MM.1S (cell line): ENCODE results near the gene LSAMP.

Experiments used
- DNase-seq: peaks from one replicate; pipeline ENCODE4 v3.0.0-alpha.2; 2015
- H2AFZ ChIP-seq: fragments of 300-600 bp; sonication (generic); 2 replicates; pipeline ENCODE4 v1.6.0; 2016; ENCODE audit warnings: antibody characterized with exemption, low read length
- H3F3A ChIP-seq: fragments of 300-600 bp; sonication (generic); 2 replicates; pipeline ENCODE4 v1.6.1; 2016; ENCODE audit warnings: mild to moderate bottlenecking, antibody characterized with exemption, low read length, moderate library complexity, mixed read lengths; ENCODE audit not compliant: insufficient read depth
- H3K27ac ChIP-seq: fragments of 300-600 bp; sonication (generic); 2 replicates; pipeline ENCODE4 v1.5.1; 2016; ENCODE audit warnings: mild to moderate bottlenecking, low read length
- H3K27me3 ChIP-seq: fragments of 300-600 bp; sonication (generic); replicated peaks from 2 replicates; pipeline ENCODE4 v1.6.0; 2016; ENCODE audit warnings: low read length; ENCODE audit not compliant: insufficient read depth
- H3K36me3 ChIP-seq: fragments of 300-600 bp; sonication (generic); replicated peaks from 2 replicates; pipeline ENCODE4 v1.6.1; 2016; ENCODE audit warnings: mild to moderate bottlenecking, low read length, mixed read lengths; ENCODE audit not compliant: insufficient read depth
- H3K4me1 ChIP-seq: fragments of 300-600 bp; sonication (generic); 2 replicates; pipeline ENCODE4 v1.6.1; 2016; ENCODE audit warnings: low read length, mixed read lengths
- H3K4me2 ChIP-seq: fragments of 300-600 bp; sonication (generic); 2 replicates; pipeline ENCODE4 v1.6.0; 2016; ENCODE audit warnings: low read depth, low read length
- H3K4me3 ChIP-seq: fragments of 300-600 bp; sonication (generic); 2 replicates; pipeline ENCODE4 v1.5.1; 2016; ENCODE audit warnings: low read length, mixed read lengths
- H3K79me2 ChIP-seq: fragments of 300-600 bp; sonication (generic); 2 replicates; pipeline ENCODE4 v1.6.1; 2016; ENCODE audit warnings: mixed run types, low read length, mixed read lengths
- H3K9ac ChIP-seq: fragments of 300-600 bp; sonication (generic); 2 replicates; pipeline ENCODE4 v1.6.1; 2016; ENCODE audit warnings: low read length, mixed read lengths
- H3K9me2 ChIP-seq: fragments of 300-600 bp; sonication (generic); replicated peaks from 2 replicates; pipeline ENCODE4 v1.6.1; 2016; ENCODE audit warnings: mild to moderate bottlenecking, low read length, mixed read lengths; ENCODE audit not compliant: insufficient read depth
- H3K9me3 ChIP-seq: fragments of 300-600 bp; sonication (generic); replicated peaks from 2 replicates; pipeline ENCODE4 v1.6.1; 2016; ENCODE audit warnings: mild to moderate bottlenecking, low read length, mixed read lengths; ENCODE audit not compliant: insufficient read depth
- H4K20me1 ChIP-seq: fragments of 300-600 bp; sonication (generic); 2 replicates; pipeline ENCODE4 v1.6.1; 2016; ENCODE audit warnings: mild to moderate bottlenecking, low read length, moderate library complexity, mixed read lengths; ENCODE audit not compliant: insufficient read depth
- EZH2 ChIP-seq: fragments of 300-600 bp; sonication (generic); optimal IDR thresholded peaks from 2 replicates; pipeline ENCODE3; 2017; ENCODE audit warnings: low read depth, mild to moderate bottlenecking, antibody characterized with exemption, low read length, mixed read lengths
- EZH2phosphoT487 ChIP-seq: fragments of 300-600 bp; sonication (generic); IDR thresholded peaks from 2 replicates; pipeline ENCODE4 v1.6.1; 2018; ENCODE audit warnings: antibody characterized with exemption, low read length
- TF ChIP-seq, protein P1 (sequence below): fragments of 300-600 bp; sonication (generic); IDR thresholded peaks from 2 replicates; pipeline ENCODE4 v1.5.1; 2016; ENCODE audit warnings: antibody characterized with exemption, low read length, mixed read lengths

The LSAMP gene

DNA sequence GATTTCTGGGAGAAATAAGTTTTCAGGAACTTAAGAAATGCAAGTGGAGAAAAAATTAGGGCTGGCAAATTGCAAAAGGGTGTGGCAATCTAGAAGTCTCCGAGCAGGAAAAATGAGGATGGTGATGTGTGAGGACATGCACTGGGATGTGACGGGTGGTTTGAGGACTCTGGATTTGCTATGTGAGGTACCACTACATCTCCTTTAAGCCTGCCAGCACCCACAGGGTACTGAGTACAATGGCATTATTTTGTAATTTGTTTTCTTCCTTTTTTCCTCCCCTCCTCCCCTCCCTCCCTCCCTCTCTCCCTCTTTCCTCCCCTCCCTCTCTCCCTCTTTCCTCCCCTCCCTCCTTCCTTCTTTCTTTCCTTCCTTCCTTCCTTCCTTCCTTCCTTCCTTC lies 584.5 kb downstream of the LSAMP start:
- TF ChIP-seq EZH2phosphoT487: no peak
- no peak for TF ChIP-seq EZH2
- TF ChIP-seq, protein P1, sequence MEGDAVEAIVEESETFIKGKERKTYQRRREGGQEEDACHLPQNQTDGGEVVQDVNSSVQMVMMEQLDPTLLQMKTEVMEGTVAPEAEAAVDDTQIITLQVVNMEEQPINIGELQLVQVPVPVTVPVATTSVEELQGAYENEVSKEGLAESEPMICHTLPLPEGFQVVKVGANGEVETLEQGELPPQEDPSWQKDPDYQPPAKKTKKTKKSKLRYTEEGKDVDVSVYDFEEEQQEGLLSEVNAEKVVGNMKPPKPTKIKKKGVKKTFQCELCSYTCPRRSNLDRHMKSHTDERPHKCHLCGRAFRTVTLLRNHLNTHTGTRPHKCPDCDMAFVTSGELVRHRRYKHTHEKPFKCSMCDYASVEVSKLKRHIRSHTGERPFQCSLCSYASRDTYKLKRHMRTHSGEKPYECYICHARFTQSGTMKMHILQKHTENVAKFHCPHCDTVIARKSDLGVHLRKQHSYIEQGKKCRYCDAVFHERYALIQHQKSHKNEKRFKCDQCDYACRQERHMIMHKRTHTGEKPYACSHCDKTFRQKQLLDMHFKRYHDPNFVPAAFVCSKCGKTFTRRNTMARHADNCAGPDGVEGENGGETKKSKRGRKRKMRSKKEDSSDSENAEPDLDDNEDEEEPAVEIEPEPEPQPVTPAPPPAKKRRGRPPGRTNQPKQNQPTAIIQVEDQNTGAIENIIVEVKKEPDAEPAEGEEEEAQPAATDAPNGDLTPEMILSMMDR: no peak
- DNase-seq: no peak
- H3F3A ChIP-seq: no peaks in the 10 kb centered on the region
- no peaks in the 10 kb centered on the region for H3K4me1 ChIP-seq
- H3K9ac ChIP-seq: no peak overlapping the region
- no peak overlapping the region for H2AFZ ChIP-seq
- no peaks in the 10 kb centered on the region for H3K27me3 ChIP-seq
- H3K36me3 ChIP-seq: no peaks in the 10 kb centered on the region
- H3K9me2 ChIP-seq: no peaks in the 10 kb centered on the region
- H3K79me2 ChIP-seq: no peaks in the 10 kb centered on the region
- H3K4me3 ChIP-seq: no peak overlapping the region
- H3K9me3 ChIP-seq: no peaks in the 10 kb centered on the region
- no peaks in the 10 kb centered on the region for H4K20me1 ChIP-seq
- H3K27ac ChIP-seq: no peak overlapping the region
- H3K4me2 ChIP-seq: no peak overlapping the region

DNA sequence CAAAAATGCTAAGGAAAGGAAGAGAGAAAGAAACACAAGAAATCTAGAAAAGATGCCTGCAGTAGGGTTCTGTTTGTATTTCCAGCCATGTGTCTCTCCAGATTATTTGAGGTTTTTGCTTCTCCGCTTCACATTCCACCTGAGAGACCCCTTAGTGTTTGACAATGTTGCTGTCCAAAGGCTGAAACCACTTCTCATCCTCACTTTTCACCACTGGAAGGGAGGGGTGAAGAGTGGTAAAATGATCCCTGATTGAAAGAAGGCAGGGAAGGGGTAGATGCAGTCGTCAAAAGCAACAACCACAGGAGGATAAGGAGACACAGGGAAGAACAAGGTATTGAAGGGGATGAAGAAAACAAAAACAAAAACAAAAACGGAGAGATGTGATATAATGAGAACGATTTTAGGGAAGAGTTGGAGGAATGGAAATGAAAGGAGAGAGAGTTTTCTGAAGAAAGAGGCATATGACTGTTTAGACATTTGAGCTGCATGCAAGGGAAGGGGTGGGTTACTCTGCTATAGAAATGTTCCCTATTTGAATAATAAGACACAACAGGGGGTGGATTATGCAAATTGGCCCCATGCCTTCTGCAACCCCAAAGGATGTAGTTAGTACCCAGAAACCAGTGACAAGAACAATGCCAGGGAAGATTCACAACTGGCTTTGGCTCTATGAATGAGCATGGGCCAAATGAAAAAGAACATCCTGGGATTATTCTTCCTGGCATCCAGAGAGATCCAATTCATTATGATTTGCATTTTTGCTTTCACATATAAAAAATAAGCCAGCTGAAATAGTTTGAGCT lies 586.1 kb downstream of the LSAMP start:
- H2AFZ ChIP-seq: no peak overlapping the region
- no peaks in the 10 kb centered on the region for H3F3A ChIP-seq
- H3K4me3 ChIP-seq: no peak overlapping the region
- TF ChIP-seq, protein P1: no peak
- TF ChIP-seq EZH2: no peak
- H3K27me3 ChIP-seq: no peaks in the 10 kb centered on the region
- no peak overlapping the region for H3K27ac ChIP-seq
- H3K4me2 ChIP-seq: no peak overlapping the region
- no peaks in the 10 kb centered on the region for H3K9me2 ChIP-seq
- no peak overlapping the region for H3K9ac ChIP-seq
- H3K79me2 ChIP-seq: no peaks in the 10 kb centered on the region
- no peaks in the 10 kb centered on the region for H3K9me3 ChIP-seq
- no peaks in the 10 kb centered on the region for H3K4me1 ChIP-seq
- no peaks in the 10 kb centered on the region for H4K20me1 ChIP-seq
- no peaks in the 10 kb centered on the region for H3K36me3 ChIP-seq
- DNase-seq: no peak

DNA sequence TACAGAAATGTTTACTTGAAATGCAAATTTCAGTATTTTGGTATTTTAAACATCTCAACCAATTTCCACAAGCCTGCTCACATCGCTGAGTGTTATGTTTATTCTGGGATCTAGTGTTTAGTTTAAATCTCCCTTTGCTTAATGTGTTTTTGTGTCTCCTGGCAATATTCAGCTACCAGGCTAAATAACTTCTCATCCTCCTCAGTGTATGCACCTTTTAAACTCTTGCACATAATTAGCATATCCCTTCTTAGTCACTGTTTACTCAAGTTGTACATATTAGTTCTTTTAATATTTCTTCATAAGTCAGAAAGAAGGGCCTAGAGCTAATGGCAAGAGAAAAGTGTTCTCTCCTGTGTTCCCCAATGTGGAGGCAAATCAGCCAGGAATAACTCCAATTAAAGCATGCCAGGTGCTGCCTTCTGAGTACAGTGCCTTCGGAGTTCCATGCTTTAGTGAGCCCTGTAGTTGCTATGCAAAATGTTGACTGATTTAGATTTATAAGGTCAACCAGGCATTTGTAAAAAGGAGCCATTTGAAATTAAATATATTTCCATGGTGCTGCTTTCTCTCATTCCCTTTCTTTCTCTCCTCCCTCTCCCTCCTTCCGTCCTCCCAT lies 587.7 kb downstream of the LSAMP start:
- H3K27ac ChIP-seq: no peak overlapping the region
- H3K4me1 ChIP-seq: no peaks in the 10 kb centered on the region
- H3K36me3 ChIP-seq: no peaks in the 10 kb centered on the region
- no peak for DNase-seq
- no peaks in the 10 kb centered on the region for H3K9me2 ChIP-seq
- H3K4me3 ChIP-seq: no peak overlapping the region
- H3F3A ChIP-seq: no peaks in the 10 kb centered on the region
- H3K9ac ChIP-seq: no peak overlapping the region
- no peaks in the 10 kb centered on the region for H4K20me1 ChIP-seq
- no peak overlapping the region for H2AFZ ChIP-seq
- TF ChIP-seq, protein P1: no peak
- TF ChIP-seq EZH2phosphoT487: no peak
- no peak for TF ChIP-seq EZH2
- no peaks in the 10 kb centered on the region for H3K9me3 ChIP-seq
- no peak overlapping the region for H3K4me2 ChIP-seq
- H3K27me3 ChIP-seq: no peaks in the 10 kb centered on the region
- H3K79me2 ChIP-seq: no peaks in the 10 kb centered on the region
